ENCODE measurements around the gene SLC30A3.
"Not testable (repeated sequence)": the region's sequence is repeated elsewhere in the genome, so short reads cannot be mapped to it uniquely, and the experiment has no call there.

Gene SLC30A3

DNA sequence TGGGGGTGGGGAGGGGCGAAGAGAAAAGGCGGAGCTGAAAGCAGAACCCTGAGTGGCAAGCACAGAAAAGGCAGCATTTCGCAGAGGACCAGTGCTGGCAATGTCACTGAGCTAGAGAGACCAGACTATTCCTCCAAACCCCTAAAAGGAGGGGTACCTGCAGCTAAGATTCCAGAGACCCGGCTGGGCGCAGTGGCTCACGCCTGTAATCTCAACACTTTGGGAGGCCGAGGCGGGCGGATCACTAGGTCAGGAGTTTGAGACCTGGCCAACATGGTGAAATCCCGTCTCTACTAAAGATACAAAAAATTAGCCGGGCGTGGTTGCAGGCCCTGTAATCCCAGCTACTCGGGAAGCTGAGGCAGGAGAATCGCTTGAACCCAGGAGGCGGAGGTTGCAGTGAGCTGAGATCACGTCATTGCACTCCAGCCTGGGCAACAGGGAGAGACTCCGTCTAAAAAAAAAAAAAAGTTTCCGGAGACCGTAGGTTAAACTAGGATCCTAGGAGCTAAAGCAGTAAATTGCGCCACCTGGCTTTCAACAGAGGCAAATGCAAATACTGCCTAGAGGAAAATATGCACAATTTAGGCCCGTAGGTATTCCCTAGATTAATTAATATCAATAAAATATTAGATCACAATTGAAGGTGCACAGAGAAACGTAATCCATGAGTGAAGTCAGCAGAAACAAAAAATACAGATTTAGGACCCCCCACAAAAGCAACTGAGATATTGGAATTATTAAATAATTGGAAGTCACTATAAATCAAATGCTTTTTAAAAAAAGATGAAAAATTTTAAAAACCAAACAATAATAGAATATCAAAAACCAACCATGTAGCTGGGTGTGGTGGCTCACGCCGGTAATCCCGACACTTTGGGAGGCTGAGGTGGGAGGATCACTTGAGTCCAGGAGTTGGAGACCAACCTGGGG is 40.5 kb upstream of the SLC30A3 start:
- no peak overlapping the region for H3K27ac ChIP-seq (ENCODE audit: low read depth, low read length)
- no peaks in the 10 kb centered on the region for H3K36me3 ChIP-seq (ENCODE audit: control insufficient read depth, insufficient read depth, low read length)
- peaks cover 6% of the 10 kb centered on the region; the same call in 1 of the 2 replicates for H3K4me1 ChIP-seq (ENCODE audit: control insufficient read depth, insufficient read depth, low read length)
- H3K4me3 ChIP-seq (ENCODE audit: low read depth, low read length) = no peak overlapping the region
- peaks cover 41% of the 10 kb centered on the region for H3K27me3 ChIP-seq (ENCODE audit: control insufficient read depth, insufficient read depth, low read length)
- H3K9ac ChIP-seq (ENCODE audit: low read depth, low read length) = no peak overlapping the region
- no peaks in the 10 kb centered on the region for H3K9me3 ChIP-seq (ENCODE audit: control insufficient read depth, insufficient read depth, low read length)

DNA sequence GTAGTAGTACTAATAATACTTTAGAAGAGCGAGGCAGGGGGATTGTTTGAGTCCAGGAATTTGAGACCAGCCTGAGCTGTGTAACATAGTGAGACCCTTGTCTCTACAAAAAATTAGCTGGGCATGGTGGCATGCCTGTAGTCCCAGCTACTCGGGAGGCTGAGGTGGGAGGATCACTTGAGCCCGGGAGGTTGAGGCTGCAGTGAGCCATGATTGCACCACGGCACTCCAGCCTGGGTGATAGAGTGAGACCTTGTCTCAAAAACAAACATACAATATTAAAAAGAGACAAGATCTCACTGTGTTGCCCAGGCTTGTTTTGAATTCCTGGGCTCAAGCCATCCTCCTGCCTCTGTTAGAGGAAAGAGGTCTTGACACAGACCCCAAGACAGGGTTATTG is 37.8 kb upstream of the SLC30A3 start:
- not testable (repeated sequence) for H3K9me3 ChIP-seq (ENCODE audit: control insufficient read depth, insufficient read depth, low read length); H3K27ac ChIP-seq (ENCODE audit: low read depth, low read length); H3K4me1 ChIP-seq (ENCODE audit: control insufficient read depth, insufficient read depth, low read length); H3K4me3 ChIP-seq (ENCODE audit: low read depth, low read length); H3K36me3 ChIP-seq (ENCODE audit: control insufficient read depth, insufficient read depth, low read length); H3K9ac ChIP-seq (ENCODE audit: low read depth, low read length)
- H3K27me3 ChIP-seq (ENCODE audit: control insufficient read depth, insufficient read depth, low read length) = peaks cover 13% of the 10 kb centered on the region

DNA sequence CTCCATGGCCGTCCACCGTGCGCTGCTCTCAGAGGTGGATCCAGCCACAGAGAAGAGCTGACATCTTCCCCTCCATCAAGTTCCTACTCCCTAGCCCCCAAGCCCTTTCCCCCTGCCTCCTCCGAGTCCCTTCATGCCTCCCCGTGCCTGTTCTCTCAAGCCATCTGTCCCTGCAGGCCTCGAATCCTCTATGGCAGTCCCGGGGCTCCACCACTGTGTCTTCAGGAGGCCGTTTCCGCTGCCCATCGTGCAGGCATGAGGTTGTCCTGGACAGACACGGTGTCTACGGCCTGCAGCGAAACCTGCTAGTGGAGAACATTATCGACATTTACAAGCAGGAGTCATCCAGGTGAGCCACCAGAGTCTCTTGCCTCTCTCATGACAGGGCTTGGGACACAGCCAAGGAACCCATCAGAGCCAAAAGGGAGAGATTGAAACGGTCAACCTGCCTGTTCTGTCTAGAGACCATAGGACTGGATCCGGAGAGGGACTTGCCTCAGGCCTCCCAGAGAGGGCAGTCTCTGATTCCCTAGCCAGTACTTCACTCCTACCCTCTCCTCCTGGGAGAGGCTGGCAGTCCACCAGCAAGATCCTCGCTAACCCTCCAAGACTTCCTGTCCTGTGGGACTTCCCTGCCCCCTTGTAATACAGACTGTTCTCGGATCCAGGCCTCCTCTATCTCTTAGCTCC is 35.7 kb upstream of the SLC30A3 start:
- Histone ChIP-seq H3K4me1 (ENCODE audit: control insufficient read depth, insufficient read depth, low read length) (no peaks in the 10 kb centered on the region), H3K9ac (ENCODE audit: low read depth, low read length) (no peak overlapping the region), H3K4me3 (ENCODE audit: low read depth, low read length) (no peak overlapping the region), H3K27me3 (ENCODE audit: control insufficient read depth, insufficient read depth, low read length) (no peaks in the 10 kb centered on the region), H3K9me3 (ENCODE audit: control insufficient read depth, insufficient read depth, low read length) (no peaks in the 10 kb centered on the region), H3K36me3 (ENCODE audit: control insufficient read depth, insufficient read depth, low read length) (no peaks in the 10 kb centered on the region), H3K27ac (ENCODE audit: low read depth, low read length) (no peak overlapping the region)

DNA sequence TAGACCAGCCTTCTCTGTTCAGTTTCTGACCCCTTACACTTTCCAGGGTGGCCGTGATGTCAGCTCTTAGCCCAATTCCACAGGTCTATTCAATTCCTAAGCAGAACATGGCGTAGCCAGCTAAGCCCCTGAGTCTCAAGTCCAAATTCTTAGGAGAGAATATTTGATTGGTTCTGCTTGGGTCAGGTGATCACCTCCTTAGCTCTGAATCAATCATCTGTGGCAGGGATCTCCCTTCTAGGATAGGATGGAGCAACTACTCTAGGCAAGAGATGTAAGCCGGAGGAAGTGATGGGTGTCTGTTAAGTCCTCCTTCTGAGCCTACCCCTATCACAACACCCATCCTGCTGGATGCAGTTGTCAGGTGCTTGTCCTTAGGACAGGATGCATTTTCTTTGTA is 34.3 kb upstream of the SLC30A3 start:
- no peaks in the 10 kb centered on the region for H3K36me3 ChIP-seq (ENCODE audit: control insufficient read depth, insufficient read depth, low read length)
- no peak overlapping the region for H3K9ac ChIP-seq (ENCODE audit: low read depth, low read length)
- H3K9me3 ChIP-seq (ENCODE audit: control insufficient read depth, insufficient read depth, low read length) = no peaks in the 10 kb centered on the region
- no peaks in the 10 kb centered on the region for H3K4me1 ChIP-seq (ENCODE audit: control insufficient read depth, insufficient read depth, low read length)
- H3K4me3 ChIP-seq (ENCODE audit: low read depth, low read length) = no peak overlapping the region
- no peaks in the 10 kb centered on the region for H3K27me3 ChIP-seq (ENCODE audit: control insufficient read depth, insufficient read depth, low read length)
- no peak overlapping the region for H3K27ac ChIP-seq (ENCODE audit: low read depth, low read length)

DNA sequence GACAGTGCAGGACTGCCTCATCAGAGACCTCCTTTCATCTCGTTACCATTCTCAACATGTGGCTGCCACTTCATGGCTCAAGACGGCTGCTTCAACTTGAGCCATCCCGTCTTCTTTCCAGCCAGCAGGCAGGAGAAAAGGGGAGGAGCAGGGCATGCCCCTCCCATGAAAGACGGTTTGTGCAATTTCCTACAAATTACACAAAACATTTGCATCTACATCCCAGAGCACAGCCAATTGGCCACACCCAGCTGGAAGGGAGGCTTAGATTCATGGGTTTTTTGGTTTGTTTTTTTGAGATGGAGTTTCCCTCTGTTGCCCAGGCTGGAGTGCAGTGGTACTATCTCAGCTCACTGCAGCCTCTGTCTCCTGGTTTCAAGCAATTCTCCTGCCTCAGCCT is 33.6 kb upstream of the SLC30A3 start:
- no peak overlapping the region for H3K9ac ChIP-seq (ENCODE audit: low read depth, low read length)
- no peak overlapping the region for H3K4me3 ChIP-seq (ENCODE audit: low read depth, low read length)
- no peaks in the 10 kb centered on the region for H3K36me3 ChIP-seq (ENCODE audit: control insufficient read depth, insufficient read depth, low read length)
- H3K9me3 ChIP-seq (ENCODE audit: control insufficient read depth, insufficient read depth, low read length) = no peaks in the 10 kb centered on the region
- H3K4me1 ChIP-seq (ENCODE audit: control insufficient read depth, insufficient read depth, low read length) = peaks cover 5% of the 10 kb centered on the region; the same call in 1 of the 2 replicates
- H3K27ac ChIP-seq (ENCODE audit: low read depth, low read length) = no peak overlapping the region
- no peaks in the 10 kb centered on the region for H3K27me3 ChIP-seq (ENCODE audit: control insufficient read depth, insufficient read depth, low read length)

- Histone ChIP-seq H3K27ac (ENCODE audit: low read depth, low read length) (no peak overlapping the region), H3K9ac (ENCODE audit: low read depth, low read length) (no peak overlapping the region), H3K9me3 (ENCODE audit: control insufficient read depth, insufficient read depth, low read length) (no peaks in the 10 kb centered on the region), H3K4me1 (ENCODE audit: control insufficient read depth, insufficient read depth, low read length) (peaks cover 6% of the 10 kb centered on the region; the same call in 1 of the 2 replicates), H3K36me3 (ENCODE audit: control insufficient read depth, insufficient read depth, low read length) (no peaks in the 10 kb centered on the region), H3K4me3 (ENCODE audit: low read depth, low read length) (no peak overlapping the region), H3K27me3 (ENCODE audit: control insufficient read depth, insufficient read depth, low read length) (no peaks in the 10 kb centered on the region)
These were observed 32.1 kb upstream of the SLC30A3 start for GRCh38 chr2:27294928-27295327.

GRCh38 chr2:27291865-27292264 is 29.0 kb upstream of the SLC30A3 start:
- H3K4me3 ChIP-seq (ENCODE audit: low read depth, low read length) = no peak overlapping the region
- no peaks in the 10 kb centered on the region for H3K9me3 ChIP-seq (ENCODE audit: control insufficient read depth, insufficient read depth, low read length)
- H3K36me3 ChIP-seq (ENCODE audit: control insufficient read depth, insufficient read depth, low read length) = no peaks in the 10 kb centered on the region
- no peak overlapping the region for H3K9ac ChIP-seq (ENCODE audit: low read depth, low read length)
- no peak overlapping the region for H3K27ac ChIP-seq (ENCODE audit: low read depth, low read length)
- H3K4me1 ChIP-seq (ENCODE audit: control insufficient read depth, insufficient read depth, low read length) = peaks cover 9% of the 10 kb centered on the region
- H3K27me3 ChIP-seq (ENCODE audit: control insufficient read depth, insufficient read depth, low read length) = no peaks in the 10 kb centered on the region

DNA sequence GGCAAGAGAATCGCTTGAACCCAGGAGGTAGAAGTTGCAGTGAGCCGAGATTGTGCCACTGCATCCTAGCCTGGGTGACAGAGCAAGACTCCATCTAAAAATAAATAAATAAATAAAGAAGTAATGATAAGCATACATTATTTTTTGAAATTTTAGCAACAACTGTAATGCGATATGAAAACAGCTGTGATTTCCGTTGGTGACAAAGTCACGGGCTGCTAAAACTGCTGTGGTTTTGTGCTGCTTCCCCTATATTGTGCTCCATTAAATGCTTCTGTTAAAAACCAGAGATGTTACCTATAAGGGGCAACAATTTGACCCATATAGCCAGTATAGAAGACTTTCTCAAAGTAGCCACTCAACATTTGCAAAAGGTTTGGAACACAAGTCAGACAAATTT is 27.7 kb upstream of the SLC30A3 start:
- Histone ChIP-seq H3K27ac (ENCODE audit: low read depth, low read length) (no peak overlapping the region), H3K9ac (ENCODE audit: low read depth, low read length) (no peak overlapping the region), H3K4me3 (ENCODE audit: low read depth, low read length) (no peak overlapping the region), H3K36me3 (ENCODE audit: control insufficient read depth, insufficient read depth, low read length) (no peaks in the 10 kb centered on the region), H3K4me1 (ENCODE audit: control insufficient read depth, insufficient read depth, low read length) (peaks cover 14% of the 10 kb centered on the region), H3K9me3 (ENCODE audit: control insufficient read depth, insufficient read depth, low read length) (no peaks in the 10 kb centered on the region), H3K27me3 (ENCODE audit: control insufficient read depth, insufficient read depth, low read length) (no peaks in the 10 kb centered on the region)

DNA sequence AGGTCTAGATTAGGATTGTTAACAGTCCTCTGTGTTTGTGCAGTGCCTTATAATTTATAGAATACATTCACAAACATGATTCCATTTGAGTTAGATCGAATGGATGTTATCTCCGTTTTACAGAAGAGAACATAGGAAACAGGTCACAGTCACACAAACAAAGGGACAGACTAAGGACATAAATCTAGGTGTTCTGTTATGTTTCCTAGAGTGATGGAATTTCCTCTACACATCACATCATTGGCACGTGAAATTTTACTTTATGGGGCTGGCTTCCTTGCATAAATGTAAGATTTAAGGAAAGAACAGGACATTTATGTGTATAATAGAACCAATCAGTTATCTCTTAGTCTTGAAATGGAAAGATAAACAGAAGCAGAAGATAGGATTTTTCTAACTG is 25.8 kb upstream of the SLC30A3 start:
- H3K4me3 ChIP-seq (ENCODE audit: low read depth, low read length) = no peak overlapping the region
- H3K36me3 ChIP-seq (ENCODE audit: control insufficient read depth, insufficient read depth, low read length) = no peaks in the 10 kb centered on the region
- peaks cover 14% of the 10 kb centered on the region for H3K4me1 ChIP-seq (ENCODE audit: control insufficient read depth, insufficient read depth, low read length)
- H3K27ac ChIP-seq (ENCODE audit: low read depth, low read length) = no peak overlapping the region
- no peaks in the 10 kb centered on the region for H3K9me3 ChIP-seq (ENCODE audit: control insufficient read depth, insufficient read depth, low read length)
- no peaks in the 10 kb centered on the region for H3K27me3 ChIP-seq (ENCODE audit: control insufficient read depth, insufficient read depth, low read length)
- no peak overlapping the region for H3K9ac ChIP-seq (ENCODE audit: low read depth, low read length)

GRCh38 chr2:27285481-27285880 is 22.6 kb upstream of the SLC30A3 start:
- Histone ChIP-seq H3K27me3 (ENCODE audit: control insufficient read depth, insufficient read depth, low read length) (peaks cover 9% of the 10 kb centered on the region; the same call in 1 of the 2 replicates), H3K9ac (ENCODE audit: low read depth, low read length) (no peak overlapping the region), H3K27ac (ENCODE audit: low read depth, low read length) (no peak overlapping the region), H3K9me3 (ENCODE audit: control insufficient read depth, insufficient read depth, low read length) (no peaks in the 10 kb centered on the region), H3K4me1 (ENCODE audit: control insufficient read depth, insufficient read depth, low read length) (peaks cover 31% of the 10 kb centered on the region), H3K4me3 (ENCODE audit: low read depth, low read length) (no peak overlapping the region), H3K36me3 (ENCODE audit: control insufficient read depth, insufficient read depth, low read length) (no peaks in the 10 kb centered on the region)

DNA sequence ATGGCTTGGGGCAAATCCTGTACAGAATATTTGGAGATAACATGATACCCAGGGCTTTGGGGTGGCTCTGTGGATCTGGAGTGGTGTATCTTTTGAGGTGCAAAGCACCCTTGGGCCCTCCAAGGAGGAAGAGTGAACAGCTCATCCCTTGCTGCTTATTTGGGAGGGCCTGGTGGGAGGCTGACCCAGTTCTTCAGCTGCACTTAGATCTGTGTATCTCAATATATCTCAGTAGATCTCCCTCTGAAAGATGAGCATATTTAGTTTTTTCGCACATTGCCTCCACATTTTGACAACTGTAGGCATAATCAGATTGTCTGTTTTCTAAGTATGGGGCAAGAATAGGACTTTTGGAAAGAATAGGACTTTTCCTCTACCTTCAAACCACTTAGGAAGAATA is 22.1 kb upstream of the SLC30A3 start:
- no peaks in the 10 kb centered on the region for H3K36me3 ChIP-seq (ENCODE audit: control insufficient read depth, insufficient read depth, low read length)
- H3K4me1 ChIP-seq (ENCODE audit: control insufficient read depth, insufficient read depth, low read length) = peaks cover 32% of the 10 kb centered on the region
- H3K9me3 ChIP-seq (ENCODE audit: control insufficient read depth, insufficient read depth, low read length) = no peaks in the 10 kb centered on the region
- no peak overlapping the region for H3K4me3 ChIP-seq (ENCODE audit: low read depth, low read length)
- H3K27ac ChIP-seq (ENCODE audit: low read depth, low read length) = no peak overlapping the region
- H3K9ac ChIP-seq (ENCODE audit: low read depth, low read length) = no peak overlapping the region
- peaks cover 9% of the 10 kb centered on the region; the same call in 1 of the 2 replicates for H3K27me3 ChIP-seq (ENCODE audit: control insufficient read depth, insufficient read depth, low read length)
